ENCODE results near the gene NBPF3.
"Not testable (repeated sequence)": the region's sequence is repeated elsewhere in the genome, so short reads cannot be mapped to it uniquely, and the experiment has no call there.

The NBPF3 gene, protein sequence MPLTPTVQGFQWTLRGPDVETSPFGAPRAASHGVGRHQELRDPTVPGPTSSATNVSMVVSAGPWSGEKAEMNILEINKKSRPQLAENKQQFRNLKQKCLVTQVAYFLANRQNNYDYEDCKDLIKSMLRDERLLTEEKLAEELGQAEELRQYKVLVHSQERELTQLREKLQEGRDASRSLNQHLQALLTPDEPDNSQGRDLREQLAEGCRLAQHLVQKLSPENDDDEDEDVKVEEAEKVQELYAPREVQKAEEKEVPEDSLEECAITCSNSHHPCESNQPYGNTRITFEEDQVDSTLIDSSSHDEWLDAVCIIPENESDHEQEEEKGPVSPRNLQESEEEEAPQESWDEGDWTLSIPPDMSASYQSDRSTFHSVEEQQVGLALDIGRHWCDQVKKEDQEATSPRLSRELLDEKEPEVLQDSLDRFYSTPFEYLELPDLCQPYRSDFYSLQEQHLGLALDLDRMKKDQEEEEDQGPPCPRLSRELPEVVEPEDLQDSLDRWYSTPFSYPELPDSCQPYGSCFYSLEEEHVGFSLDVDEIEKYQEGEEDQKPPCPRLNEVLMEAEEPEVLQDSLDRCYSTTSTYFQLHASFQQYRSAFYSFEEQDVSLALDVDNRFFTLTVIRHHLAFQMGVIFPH

DNA sequence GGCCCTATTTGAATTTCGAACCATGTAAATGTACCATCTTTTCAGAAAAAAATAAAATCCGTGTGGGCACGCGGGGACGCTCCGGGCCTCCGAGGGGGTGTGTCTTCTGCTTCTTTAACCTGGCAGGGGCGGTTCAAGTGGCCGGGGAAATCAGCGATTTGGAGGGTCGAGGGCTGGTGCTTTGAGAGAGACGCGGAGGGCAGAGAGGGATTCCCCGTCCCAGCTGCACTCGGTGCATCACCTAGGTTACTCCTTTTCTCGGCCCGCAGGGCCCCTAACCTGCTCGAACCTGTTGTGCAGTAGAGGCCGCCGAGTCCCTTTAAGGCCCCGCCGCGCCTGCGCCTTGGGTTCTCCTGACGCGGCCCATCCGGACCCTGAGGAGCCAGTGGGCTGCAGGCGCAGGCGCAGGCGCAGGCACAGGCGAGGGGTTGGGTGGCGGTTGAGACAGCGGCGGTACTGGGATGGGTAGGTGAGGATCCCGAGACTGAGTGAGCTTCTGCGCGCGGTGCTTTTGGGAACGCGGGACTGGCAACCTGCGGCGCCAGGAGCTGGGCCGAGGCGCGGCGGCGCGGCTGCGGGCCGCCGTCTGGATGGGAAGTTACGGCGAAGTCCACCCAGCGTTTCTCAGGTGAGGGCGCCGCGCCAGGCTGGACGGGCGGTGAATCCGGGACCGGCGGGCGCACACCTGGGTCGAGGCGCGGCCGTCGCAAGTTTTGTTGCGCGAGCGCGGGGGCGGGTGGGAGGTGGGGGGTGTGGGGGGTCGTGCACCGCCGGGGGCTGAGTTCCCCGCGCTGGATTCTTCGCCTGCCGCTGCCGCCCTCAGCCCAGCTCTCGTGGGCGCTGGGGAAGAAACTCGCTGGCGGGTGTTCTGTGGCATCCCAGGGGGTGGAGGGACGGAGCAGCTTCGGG, at the start of gene NBPF3:
NBPF3 (plus strand) TSS at position 417 of the 909 bp plus-strand sequence. CDS start 4,950 bp downstream, outside the sequence.
- peak; percentile 96 for DNase-seq

DNA sequence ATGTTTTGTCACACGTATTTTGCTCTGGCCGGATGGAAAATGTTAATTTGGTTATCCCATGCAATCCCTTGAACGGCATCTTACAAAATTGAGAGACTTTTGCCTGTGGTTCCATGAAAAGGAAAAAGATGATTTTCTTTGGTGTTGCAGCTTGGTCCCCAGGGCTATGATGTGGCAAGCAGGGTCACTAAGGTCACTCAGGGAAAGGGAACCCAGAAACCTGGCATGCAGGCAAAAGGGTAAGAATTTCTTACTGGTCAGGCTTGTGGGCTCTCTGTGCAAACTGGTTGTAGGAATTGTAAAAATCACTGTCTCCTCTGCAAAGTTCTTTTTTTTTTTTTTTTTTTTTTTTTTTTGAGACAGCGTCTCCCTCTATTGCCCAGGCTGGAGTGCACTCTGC, 48.4 kb upstream of the NBPF3 start:
- no peak for DNase-seq

DNA sequence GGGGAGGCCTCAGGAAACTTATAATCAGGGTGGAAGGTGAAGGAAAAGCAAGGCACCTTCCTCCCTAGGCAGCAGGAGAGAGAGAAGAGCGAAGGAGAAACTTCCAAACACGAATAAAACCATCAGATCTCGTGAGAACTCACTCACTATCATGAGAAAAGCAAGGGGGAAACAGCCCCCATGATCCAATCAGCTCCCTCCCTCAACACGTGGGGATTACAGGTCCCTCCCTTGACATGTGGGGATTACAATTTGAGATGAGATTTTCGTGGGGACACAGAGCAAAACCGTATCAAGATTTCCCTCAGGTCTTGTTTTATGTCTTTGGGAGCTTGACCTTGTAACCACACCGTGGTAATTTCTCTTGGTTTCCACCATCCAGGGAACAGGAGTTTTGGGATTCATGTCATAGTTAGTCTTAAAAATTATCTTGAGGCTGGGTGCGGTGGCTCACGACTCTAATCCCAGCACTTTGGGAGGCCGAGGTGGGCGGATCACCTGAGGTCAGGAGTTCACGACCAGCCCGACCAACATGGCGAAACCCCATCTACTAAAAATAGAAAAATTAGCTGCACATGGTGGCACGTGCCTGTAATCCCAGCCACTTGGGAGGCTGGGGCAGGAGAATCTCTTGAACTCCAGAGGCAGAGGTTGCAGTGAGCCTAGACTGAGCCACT, 47.2 kb upstream of the NBPF3 start:
- DNase-seq = no peak

DNA sequence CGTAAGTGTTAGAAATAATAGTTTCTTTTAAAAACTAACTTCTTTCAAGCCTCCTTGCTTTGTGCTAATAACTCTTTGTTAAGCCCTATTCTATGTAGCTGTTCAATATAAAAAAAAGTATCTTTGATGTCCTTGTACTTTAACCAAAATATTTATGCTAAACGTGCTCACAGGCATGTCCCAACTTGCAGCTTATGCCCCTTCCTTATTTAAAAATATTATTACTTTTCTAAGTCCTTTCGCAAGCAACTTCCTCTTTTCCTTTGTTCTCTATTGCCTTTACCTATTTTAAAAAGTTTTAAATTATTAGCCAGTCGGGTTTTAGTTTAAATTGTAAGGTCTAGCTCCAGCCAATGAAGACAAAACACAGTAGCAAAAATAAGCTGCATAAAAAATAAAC, 43.4 kb upstream of the NBPF3 start:
- no peak for DNase-seq

DNA sequence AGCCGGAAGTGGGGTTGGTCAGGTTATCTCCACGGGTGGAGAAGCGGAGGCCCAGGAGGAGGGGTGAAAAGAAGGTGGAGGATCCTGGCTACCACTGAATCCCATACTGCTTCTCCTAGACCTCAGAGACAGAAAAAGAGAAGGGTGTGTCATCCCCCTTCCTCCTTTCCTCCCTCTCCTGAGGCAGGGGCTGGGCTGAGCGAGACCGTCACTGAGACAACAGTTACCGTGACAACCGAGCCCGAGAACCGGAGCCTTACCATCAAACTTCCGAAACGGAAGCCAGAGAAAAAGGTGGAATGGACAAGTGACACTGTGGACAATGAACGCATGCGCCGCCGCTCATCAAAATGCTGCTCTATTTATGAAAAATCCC, 42.1 kb upstream of the NBPF3 start:
- peak; percentile 50 for DNase-seq

DNA sequence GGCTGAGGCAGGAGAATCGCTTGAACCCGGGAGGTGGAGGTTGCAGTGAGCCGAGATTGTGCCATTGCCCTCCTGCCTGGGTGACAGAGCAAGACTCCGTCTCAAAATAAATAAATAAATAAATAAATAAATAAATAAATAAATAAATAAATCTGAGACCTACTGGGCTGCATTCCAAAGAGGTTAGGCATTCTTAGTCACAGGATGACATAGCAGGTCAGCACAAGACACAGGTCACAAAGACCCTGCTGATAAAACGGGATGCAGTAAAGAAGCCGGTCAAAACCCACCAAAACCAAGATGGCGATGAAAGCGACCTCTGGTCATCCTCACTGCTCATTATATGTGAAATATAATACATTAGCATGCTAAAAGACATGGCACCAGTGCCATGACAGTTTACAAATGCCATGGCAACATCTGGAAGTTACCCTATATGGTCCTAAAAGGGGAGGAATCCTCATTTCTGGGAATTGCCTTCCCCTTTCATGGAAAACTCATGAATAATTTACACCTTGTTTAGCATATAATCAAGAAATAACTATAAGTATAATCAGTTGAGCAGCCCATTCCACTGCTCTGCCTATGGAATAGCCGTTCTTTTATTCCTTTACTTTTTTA, 38.1 kb upstream of the NBPF3 start:
- not testable (repeated sequence) for DNase-seq

DNA sequence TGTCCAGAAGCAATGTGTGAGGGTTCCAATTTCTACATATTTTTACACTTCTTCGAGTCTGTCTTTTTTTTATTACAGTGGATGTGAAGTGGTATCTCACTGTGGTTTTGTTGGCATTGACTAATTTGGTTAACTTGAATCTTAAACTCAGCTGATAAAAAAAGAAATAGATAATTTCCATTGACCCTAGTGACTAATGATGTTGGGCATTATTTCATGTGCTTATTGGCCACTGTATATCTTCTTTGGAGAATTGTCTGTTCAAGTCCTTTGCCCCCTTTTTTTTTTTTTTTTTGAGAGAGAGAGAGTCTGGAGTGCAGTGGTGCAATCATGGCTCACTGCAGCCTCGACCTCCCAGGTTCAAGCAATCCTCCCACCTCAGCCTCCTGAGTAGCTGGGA, 33.3 kb upstream of the NBPF3 start:
- no peak for DNase-seq

DNA sequence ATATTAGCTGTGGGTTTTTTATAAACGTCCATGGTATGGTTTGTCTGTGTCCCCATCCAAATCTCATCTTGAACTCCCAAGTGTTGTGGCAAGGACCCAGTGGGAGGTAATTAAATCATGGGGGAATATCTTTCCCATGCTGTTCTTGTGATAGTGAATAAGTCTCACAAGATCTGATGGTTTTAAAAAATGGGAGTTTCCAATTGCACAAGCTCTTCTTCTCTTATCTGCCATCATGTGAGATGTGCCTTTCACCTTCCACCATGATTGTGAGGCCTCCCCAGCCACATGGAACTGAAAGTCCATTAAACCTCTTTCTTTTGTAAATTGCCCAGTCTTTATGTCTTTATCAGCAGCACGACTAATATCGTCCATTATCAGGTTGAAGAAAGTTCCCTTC, 30.0 kb upstream of the NBPF3 start:
- not testable (repeated sequence) for DNase-seq

DNA sequence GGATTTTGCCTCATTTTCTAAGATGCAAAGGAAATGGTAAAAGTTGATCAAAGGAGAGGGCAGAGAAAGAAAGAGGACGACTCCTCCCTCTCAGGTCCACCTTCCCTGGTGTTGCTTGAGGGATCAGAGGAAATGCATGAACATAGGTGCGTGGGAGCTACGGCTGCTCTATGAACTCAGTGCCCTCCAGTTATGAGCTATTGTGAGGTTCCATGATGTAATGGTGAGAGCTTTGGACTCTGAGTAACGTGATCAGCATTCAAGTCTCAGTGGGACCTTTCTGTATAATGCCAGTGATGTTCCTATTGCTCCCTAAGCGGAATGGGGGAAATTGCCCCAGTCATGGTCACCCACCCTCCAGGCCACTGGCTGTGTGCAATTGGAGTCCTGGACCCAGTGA, 25.9 kb upstream of the NBPF3 start:
- no peak for DNase-seq

DNA sequence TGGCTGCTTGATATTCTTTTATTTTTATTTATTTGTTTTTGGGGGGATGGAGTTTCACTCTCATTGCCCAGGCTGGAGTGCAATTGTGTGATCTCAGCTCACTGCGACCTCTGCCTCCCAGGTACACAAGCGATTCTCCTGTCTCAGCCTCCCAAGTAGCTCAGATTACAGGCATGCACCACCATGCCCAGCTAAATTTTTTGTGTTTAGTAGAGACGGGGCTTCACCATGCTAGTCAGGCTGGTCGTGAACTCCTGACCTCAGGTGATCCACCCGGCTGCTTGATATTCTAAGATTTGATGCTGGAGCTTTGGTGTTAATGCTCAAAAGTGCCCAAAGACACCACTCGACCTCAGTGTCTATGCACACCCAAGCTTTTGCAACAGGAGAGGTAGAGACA, 19.6 kb upstream of the NBPF3 start:
- DNase-seq = not testable (repeated sequence)

DNA sequence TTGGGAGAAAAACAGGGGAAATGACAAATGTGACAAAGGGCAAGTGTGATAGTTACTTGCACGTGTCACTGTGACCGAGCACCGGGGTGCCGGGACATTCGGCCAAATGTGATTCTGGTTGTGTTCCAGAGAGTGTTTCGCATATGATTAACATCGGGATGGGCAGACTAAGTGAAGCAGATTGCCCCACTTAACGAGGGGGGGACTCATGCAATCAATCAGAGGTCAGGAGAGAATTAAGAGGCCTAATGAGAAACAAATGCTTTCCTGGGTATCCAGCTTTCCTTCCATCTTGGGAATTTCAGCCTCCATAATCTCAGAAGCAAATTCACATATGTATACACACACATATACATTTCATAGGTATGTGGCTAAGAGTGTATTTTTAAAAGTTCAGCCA, 18.6 kb upstream of the NBPF3 start:
- DNase-seq = not testable (repeated sequence)

DNA sequence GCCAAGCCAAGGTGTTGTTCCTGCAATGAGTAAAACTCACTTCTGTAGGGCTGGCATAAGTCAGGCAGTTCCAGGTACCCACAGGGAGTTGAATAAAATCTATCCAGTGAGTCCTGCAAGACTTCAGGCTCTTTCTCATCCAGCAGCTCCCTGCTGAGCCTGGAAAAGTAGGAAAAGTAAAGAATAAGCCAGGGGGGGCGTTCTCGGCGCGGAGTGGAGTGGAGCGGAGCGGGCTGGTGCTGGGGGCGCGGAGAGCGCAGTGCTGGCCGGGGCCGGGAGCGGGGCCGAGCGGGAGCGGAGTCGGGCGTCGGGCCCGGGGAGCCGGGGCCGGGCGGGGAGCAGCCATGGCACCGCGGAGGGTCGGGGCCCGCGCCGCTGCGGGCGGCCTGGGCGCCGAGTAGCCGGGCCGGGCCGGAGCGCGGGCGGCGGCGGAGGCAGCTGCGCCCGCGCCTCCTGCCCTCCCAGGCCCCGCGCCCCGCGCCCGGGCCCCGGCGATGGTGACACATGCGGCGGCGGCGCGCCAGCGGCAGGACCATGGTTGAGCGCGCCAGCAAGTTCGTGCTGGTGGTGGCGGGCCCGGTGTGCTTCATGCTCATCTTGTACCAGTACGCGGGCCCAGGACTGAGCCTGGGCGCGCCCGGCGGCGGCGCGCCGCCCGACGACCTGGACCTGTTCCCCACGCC, 12.0 kb upstream of the NBPF3 start:
- DNase-seq = not testable (repeated sequence)

DNA sequence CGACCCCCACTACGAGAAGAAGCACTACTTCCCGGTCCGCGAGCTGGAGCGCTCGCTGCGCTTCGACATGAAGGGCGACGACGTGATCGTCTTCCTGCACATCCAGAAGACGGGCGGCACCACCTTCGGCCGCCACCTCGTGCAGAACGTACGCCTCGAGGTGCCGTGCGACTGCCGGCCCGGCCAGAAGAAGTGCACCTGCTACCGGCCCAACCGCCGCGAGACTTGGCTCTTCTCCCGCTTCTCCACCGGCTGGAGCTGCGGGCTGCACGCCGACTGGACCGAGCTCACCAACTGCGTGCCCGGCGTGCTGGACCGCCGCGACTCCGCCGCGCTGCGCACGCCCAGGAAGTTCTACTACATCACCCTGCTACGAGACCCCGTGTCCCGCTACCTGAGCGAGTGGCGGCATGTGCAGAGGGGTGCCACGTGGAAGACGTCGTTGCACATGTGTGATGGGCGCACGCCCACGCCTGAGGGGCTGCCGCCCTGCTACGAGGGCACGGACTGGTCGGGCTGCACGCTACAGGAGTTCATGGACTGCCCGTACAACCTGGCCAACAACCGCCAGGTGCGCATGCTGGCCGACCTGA, 11.4 kb upstream of the NBPF3 start:
- DNase-seq = not testable (repeated sequence)

DNA sequence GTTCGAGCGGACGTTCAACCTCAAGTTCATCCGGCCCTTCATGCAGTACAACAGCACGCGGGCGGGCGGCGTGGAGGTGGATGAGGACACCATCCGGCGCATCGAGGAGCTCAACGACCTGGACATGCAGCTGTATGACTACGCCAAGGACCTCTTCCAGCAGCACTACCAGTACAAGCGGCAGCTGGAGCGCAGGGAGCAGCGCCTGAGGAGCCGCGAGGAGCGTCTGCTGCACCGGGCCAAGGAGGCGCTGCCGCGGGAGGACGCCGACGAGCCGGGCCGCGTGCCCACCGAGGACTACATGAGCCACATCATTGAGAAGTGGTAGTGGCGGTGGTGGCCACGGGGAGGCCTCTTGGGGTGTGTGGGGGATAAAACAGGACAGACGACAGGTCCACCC, 10.7 kb upstream of the NBPF3 start:
- DNase-seq = not testable (repeated sequence)

DNA sequence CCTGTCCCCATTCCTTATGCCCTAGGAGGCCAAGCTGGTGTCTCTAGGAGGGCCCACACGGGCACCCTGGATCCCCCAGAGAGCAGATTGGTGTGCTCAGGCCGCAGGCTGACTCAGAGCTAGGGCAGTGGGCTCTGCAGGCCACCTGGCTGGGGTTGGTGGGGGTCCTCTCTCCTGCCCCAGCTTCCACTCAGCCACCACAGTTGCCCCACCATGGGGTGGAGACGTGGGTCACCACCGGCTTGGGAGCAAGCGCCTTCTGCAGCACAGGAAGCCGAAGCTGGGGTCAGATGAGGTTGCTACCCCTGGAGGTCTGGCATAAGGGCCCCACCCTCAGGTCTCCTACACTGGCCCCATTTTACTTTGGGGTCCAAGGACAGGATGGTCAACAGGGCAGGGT, 9.1 kb upstream of the NBPF3 start:
- DNase-seq = not testable (repeated sequence)

DNA sequence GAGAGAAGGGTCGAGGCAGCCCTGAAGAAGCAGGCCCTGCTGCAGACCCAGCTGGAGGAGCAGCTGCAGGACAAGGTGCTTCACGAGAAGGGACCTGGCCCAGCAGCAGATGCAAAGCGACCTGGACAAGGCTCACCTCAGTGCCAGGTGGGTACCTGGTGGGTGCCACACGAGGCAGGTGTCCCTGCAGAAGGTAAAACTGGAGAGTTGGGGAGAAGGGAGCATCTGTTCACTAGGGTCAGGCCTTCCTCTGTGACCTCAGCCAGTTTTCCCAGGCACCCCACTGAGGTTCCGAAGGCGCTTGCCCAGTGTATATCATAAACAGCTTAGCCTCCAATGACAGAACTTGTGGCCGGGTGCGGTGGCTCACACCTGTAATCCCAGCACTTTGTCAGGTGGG, 5.5 kb upstream of the NBPF3 start:
- DNase-seq = peak; percentile 84

DNA sequence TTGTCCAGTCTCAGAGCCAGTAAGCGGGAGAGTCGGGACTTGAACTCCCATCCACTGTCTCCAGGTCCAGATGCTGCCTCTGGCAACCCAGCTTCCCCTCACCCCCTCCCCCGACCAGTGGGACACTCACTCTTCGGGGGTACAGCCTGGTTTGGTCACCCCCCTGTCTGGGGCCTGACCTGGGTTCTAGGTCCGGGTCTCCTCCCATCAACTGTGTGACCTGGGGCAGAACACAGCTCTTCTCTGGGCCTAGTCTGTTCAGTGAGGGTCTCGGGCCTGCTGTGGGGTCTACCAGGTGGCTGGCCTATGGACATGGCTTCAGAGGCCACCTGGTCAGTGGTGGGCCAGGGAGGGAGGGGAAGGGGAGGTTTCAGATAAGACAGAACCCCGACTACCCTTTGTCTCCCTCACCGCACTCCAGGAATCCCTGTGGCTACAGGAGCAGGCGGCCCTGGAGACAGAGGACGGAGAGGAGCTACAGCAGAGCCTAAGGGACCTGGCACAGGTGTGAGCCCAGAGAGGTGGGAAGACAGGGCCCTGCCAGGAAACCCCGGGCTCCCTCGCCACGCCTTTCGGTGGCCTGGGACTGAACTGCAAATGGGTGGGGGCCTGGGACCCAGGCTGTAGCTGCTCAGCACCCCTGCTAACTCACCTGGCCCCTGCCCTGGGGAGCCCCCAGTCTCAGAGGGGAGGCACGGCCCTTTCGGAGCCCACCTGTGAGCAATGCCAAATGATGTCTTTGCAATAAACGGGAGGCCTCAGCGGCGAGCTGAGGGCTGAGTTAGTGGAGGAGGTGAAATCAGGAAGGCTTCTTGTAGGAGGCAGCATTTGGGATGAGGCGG, 4.1 kb upstream of the NBPF3 start:
- DNase-seq = no peak

DNA sequence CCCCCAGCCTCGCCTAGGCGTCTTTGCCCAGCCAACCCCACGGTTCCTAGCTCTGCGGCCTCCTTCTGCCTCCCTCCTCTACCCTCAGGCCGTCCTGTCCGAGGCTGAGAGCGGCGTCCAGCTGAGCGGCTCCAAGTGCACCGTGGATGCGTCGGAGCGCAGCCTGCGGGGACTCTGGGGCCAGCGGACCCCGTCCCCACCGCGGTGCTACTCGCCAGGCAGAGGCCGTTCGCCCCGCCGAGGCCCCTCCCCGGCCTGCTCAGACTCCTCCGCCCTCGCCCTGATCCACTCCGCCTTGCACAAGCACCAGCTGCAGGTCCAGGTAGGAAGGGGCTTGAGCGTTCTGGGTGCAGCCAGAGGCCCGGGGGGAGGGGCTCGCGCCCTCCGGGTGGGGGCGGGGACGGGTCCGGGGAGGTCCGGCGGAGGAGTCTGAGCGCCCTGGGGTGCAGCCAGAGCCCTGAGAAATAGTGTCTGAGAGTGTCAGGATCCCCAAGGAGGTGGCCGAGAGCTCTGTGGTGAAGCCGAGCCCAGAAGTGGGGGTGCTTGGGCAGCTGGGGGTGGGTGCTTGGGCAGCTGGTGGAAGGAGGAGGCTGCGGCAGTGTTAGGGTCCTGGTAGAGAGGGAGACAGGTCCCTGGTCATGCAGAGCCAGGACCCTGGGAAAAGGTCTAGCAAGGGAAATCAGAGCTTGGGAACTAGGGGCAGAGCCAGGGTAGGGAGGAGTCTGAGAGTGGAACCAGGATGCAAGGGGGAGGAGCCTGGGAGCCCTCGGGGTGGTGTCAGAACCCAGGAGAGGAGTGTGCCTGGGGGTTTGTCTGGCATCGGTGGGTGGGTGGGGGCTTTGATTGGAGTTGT, 3.2 kb upstream of the NBPF3 start:
- DNase-seq = no peak

DNA sequence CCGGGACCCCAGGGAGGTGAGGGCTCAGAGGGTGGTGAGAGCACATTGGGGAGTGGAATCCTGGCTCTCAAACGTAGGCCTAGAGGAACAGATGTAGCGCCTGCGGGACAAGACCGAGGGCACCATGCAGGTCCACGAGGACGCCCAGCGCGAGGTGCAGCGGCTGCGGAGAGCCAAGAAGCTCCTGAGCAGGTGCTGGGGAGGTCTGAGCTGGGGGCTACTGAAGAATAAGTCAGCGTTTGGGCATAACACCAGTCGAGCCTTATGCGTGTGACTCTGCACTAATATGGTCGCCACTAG, 2.6 kb upstream of the NBPF3 start:
- DNase-seq = no peak
